HepG2 (cell line): Measurements from ENCODE around the gene PRDM15. TPM values are rescaled to one million over a fixed set of nuclear protein-coding genes. Genes with fewer than 3 reads are reported as not detected.

Source experiments
- ATAC-seq: fragments of 200-7000 bp; cut with Tn5 transposase; 3 replicates; pipeline ENCODE4 v1.9.1; 2020; ENCODE audit warnings: mild to moderate bottlenecking, moderate library complexity
- BruUV-seq: library from RNA; stranded (reverse); fragments of 400-500 nt; replicated peaks from 2 replicates; lab custom pipeline; 2021; lab: Mats Ljungman, UMichigan
- CTCF ChIA-PET: fragments of 300-600 bp; formaldehyde crosslinking; extraction: SDS; loops from one replicate; lab custom pipeline; 2021; ENCODE audit warnings: low total read pairs, inconsistent platforms, low intra/inter-chr PET ratio; lab: Yijun Ruan, JAX
- POLR2A ChIA-PET: fragments of 350-600 bp; sonication (Branson Sonifier 250); formaldehyde crosslinking; loops from one replicate; lab custom pipeline; 2020; ENCODE audit warnings: antibody characterized with exemption, inconsistent platforms; lab: Yijun Ruan, JAX
- DNase-seq: peaks from one replicate; pipeline ENCODE4 v3.0.0-alpha.2; 2015; ENCODE audit warnings: low spot score
- FAIRE-seq: peaks from 3 replicates; lab custom pipeline; 2011; peaks lifted over from hg19 to GRCh38; lab: Jason Lieb, UNC
- H2AFZ ChIP-seq: one replicate; pipeline ENCODE4 v1.6.1; 2011; ENCODE audit warnings: low read length, inconsistent platforms
- H3K27ac ChIP-seq: fragments of 300-600 bp; 3 replicates; pipeline ENCODE4 v1.8.0; 2011; ENCODE audit warnings: mixed run types, mild to moderate bottlenecking, mixed read lengths, low read length, inconsistent platforms; ENCODE audit not compliant: insufficient read depth; ENCODE audit errors: extremely low read length
- H3K27me3 ChIP-seq, 2 experiments: fragments of 200-600 bp in 1 of 2; 2 replicates in 1 of 2; 3 replicates in 1 of 2; pipeline versions ENCODE4 v1.6.0 to v1.8.0; 2011; ENCODE audit warnings: low read length in 2 of 2, mild to moderate bottlenecking in 2 of 2, moderate library complexity in 2 of 2, inconsistent platforms in 1 of 2; ENCODE audit not compliant: insufficient read depth in 2 of 2, control insufficient read depth in 1 of 2
- H3K36me3 ChIP-seq, 2 experiments: fragments of 200-600 bp in 1 of 2; replicated peaks in 1 of 2; 2 replicates in 1 of 2; 3 replicates in 1 of 2; pipeline versions ENCODE4 v1.5.1 to v1.8.0; 2011; ENCODE audit warnings: low read length in 2 of 2, inconsistent platforms in 1 of 2; ENCODE audit not compliant: insufficient read depth in 2 of 2, control insufficient read depth in 1 of 2
- H3K4me1 ChIP-seq: 2 replicates; pipeline ENCODE4 v1.5.1; 2012; ENCODE audit warnings: low read length, inconsistent platforms; ENCODE audit not compliant: insufficient read depth
- H3K4me2 ChIP-seq: 2 replicates; pipeline ENCODE4 v1.6.0; 2011; ENCODE audit warnings: low read depth, low read length, inconsistent platforms
- H3K4me3 ChIP-seq, 3 experiments: fragments of 200-600 bp in 1 of 3; sonication (generic), shearing (Covaris generic) in 1 of 3; replicated peaks in 1 of 3; 2 replicates each; pipeline ENCODE4 v1.5.1; 2011 to 2016; ENCODE audit warnings: low read length in 3 of 3, inconsistent platforms in 2 of 3, low read depth in 2 of 3, mild to moderate bottlenecking in 2 of 3, control low read depth in 1 of 3, mixed read lengths in 1 of 3; ENCODE audit not compliant: insufficient read depth in 1 of 3
- H3K79me2 ChIP-seq: one replicate; pipeline ENCODE4 v1.6.1; 2011; ENCODE audit warnings: low read length, inconsistent platforms; ENCODE audit not compliant: insufficient read depth
- H3K9ac ChIP-seq: 2 replicates; pipeline ENCODE4 v1.6.0; 2011; ENCODE audit warnings: mild to moderate bottlenecking, low read depth, low read length, inconsistent platforms; ENCODE audit not compliant: insufficient read depth
- H3K9me3 ChIP-seq: 2 replicates; pipeline ENCODE4 v1.5.1; 2012; ENCODE audit warnings: mild to moderate bottlenecking, low read length
- H4K20me1 ChIP-seq: 2 replicates; pipeline ENCODE4 v1.6.0; 2011; ENCODE audit warnings: inconsistent platforms, mild to moderate bottlenecking, low read length, moderate library complexity; ENCODE audit not compliant: insufficient read depth
- BATF2 ChIP-seq: sonication (generic); formaldehyde crosslinking; IDR thresholded peaks from 2 replicates; pipeline ENCODE4 v1.8.0; 2022; ENCODE audit warnings: mild to moderate bottlenecking, missing genetic modification reagents, moderate library complexity
- CC2D1A ChIP-seq: sonication (generic); formaldehyde crosslinking; IDR thresholded peaks from 2 replicates; pipeline ENCODE4 v1.8.1; 2023; ENCODE audit warnings: mild to moderate bottlenecking, missing genetic modification reagents
- ELF1 ChIP-seq: sonication (generic); formaldehyde crosslinking; IDR thresholded peaks from 2 replicates; pipeline ENCODE4 v1.4.0; 2020; ENCODE audit warnings: missing genetic modification reagents
- KLF15 ChIP-seq: sonication (generic); formaldehyde crosslinking; IDR thresholded peaks from 2 replicates; pipeline ENCODE4 v1.8.1; 2023; ENCODE audit warnings: borderline replicate concordance, mild to moderate bottlenecking, inconsistent platforms, missing genetic modification reagents, mixed read lengths
- NBN ChIP-seq: fragments of 450-650 bp; conservative IDR thresholded peaks from 2 replicates; pipeline ENCODE4 v1.6.1; 2017
- TFDP2 ChIP-seq: sonication (generic); formaldehyde crosslinking; IDR thresholded peaks from 2 replicates; pipeline ENCODE4 v1.4.0; 2020; ENCODE audit warnings: missing genetic modification reagents
- ZBTB37 ChIP-seq: sonication (generic); formaldehyde crosslinking; IDR thresholded peaks from 2 replicates; pipeline ENCODE4 v1.4.0; 2020; ENCODE audit warnings: mild to moderate bottlenecking, missing genetic modification reagents
- ZHX1 ChIP-seq: sonication (generic); formaldehyde crosslinking; IDR thresholded peaks from 2 replicates; pipeline ENCODE4 v1.8.1; 2022; ENCODE audit warnings: low read depth, mild to moderate bottlenecking, missing genetic modification reagents
- ZNF33A ChIP-seq: sonication (generic); formaldehyde crosslinking; IDR thresholded peaks from 2 replicates; pipeline ENCODE4 v1.5.1; 2020; ENCODE audit warnings: missing genetic modification reagents, mild to moderate bottlenecking, moderate library complexity, borderline replicate concordance
- ZNF382 ChIP-seq: sonication (generic); formaldehyde crosslinking; IDR thresholded peaks from 2 replicates; pipeline ENCODE4 v1.5.0; 2020; ENCODE audit warnings: missing genetic modification reagents, mild to moderate bottlenecking, borderline replicate concordance
- ZNF44 ChIP-seq: sonication (generic); formaldehyde crosslinking; IDR thresholded peaks from 2 replicates; pipeline ENCODE4 v1.5.1; 2020; ENCODE audit warnings: mild to moderate bottlenecking, missing genetic modification reagents
- ZNF710 ChIP-seq: sonication (generic); formaldehyde crosslinking; IDR thresholded peaks from 2 replicates; pipeline ENCODE4 v1.5.0; 2020; ENCODE audit warnings: mild to moderate bottlenecking, missing genetic modification reagents, borderline replicate concordance
- WGBS: methylation state at CpG from one replicate; pipeline ENCODE4 v1.1.6; 2017; ENCODE audit warnings: low lambda C conversion rate; 5-methylcytosine and 5-hydroxymethylcytosine counted together
- in situ Hi-C: cut with HindIII; loops from 2 replicates; pipeline ENCODE4 v1.10.0; 2017; ENCODE audit warnings: low pct_unique_long_range_greater_than_20kb; ENCODE audit not compliant: extremely low pct_ligation_motif_present
- intact Hi-C: fragments of 100-400 bp; cut with micrococcal nuclease; formaldehyde crosslinking; loops from one replicate; pipeline ENCODE4 v1.10.0; 2022; ENCODE audit not compliant: unreplicated experiment
- polyA plus RNA-seq, 8 experiments: library from polyadenylated mRNA; depleted of rRNA in 3 of 8; stranded (reverse) in 7 of 8; unstranded in 1 of 8; fragments of >200 nt; fragmentation: Illumina TruSeq in 4 of 8; extraction: Trizol in 4 of 8; gene quantifications; 2 replicates each; pipeline versions ENCODE4 v1.2.1 to v1.2.3, GENCODE V29; 2011 to 2016; ENCODE audit warnings: low read depth in 4 of 8, missing spikeins in 1 of 8, mixed read lengths in 1 of 8; ENCODE audit not compliant: insufficient read depth in 1 of 8
- total RNA-seq, 5 experiments: library from RNA; depleted of rRNA; stranded (reverse); fragments of >200 nt; fragmentation: Illumina TruSeq; extraction: Trizol; gene quantifications; 2 replicates each; pipeline ENCODE4 v1.2.3, GENCODE V29; 2016; ENCODE audit warnings: low read depth in 1 of 5

PRDM15 gene
- total and polyA plus RNA-seq, 2 of the 13 experiments (the other 11 are each of a cell fraction or from before 2014, with no cell fraction given): 4.0 to 6.9 TPM

- Histone ChIP-seq H3K36me3 (peaks cover 12 to 45% of the 10 kb centered on the region in 2 experiments; a peak in 4 of 5 replicates), H3K4me3 (no peak overlapping the region), H3K4me2 (no peak overlapping the region), H3K27me3 (no peaks in the 10 kb centered on the region), H3K79me2 (peaks cover 4% of the 10 kb centered on the region), H3K9ac (no peak overlapping the region), H3K4me1 (peaks cover 8% of the 10 kb centered on the region; the same call in 1 of the 2 replicates), H3K27ac (no peak overlapping the region), H2AFZ (no peak overlapping the region), H4K20me1 (no peaks in the 10 kb centered on the region), H3K9me3 (no peaks in the 10 kb centered on the region)
- ATAC-seq (no peak), FAIRE-seq (no peak), DNase-seq (no peak)
- intact Hi-C loops (no loop called here), in situ Hi-C loops (no loop called here)
- WGBS: over 99% methylated on average over 13 of the region's 27 CpGs
- TF ChIP-seq CC2D1A (CRISPR knock-in tag) (no peak), BATF2 (CRISPR knock-in tag) (no peak), ZNF382 (no peak), ZNF710 (CRISPR knock-in tag) (no peak), ZNF33A (no peak), ZNF44 (CRISPR knock-in tag) (no peak), ZHX1 (no peak), ZBTB37 (no peak), TFDP2 (no peak), KLF15 (no peak), NBN (no peak), ELF1 (CRISPR knock-in tag) (no peak)
- CTCF ChIA-PET: no interaction called here
- no TSS peak for BruUV-seq
- POLR2A ChIA-PET: no interaction called here
These were observed 20.5 kb downstream of the PRDM15 start for GRCh38 chr21:41858466-41859296.
